Keratinocyte (primary cell): ENCODE data around the gene RAI1. TPM values are rescaled to one million over a fixed set of nuclear protein-coding genes. Genes with fewer than 3 reads are reported as not detected.
A peak's percentile ranks its signal among the peaks of the same experiment; 100 is the strongest.

Experiments used
- DNase-seq: peaks from one replicate; pipeline ENCODE4 v3.0.0-alpha.2; 2011; ENCODE audit warnings: low read depth, missing footprints, low spot score
- FAIRE-seq: peaks from 2 replicates; lab custom pipeline; 2011; peaks lifted over from hg19 to GRCh38; lab: Jason Lieb, UNC
- H2AFZ ChIP-seq: 2 replicates; pipeline ENCODE4 v1.6.0; 2012; ENCODE audit warnings: low read length, control low read depth, inconsistent platforms; ENCODE audit not compliant: control insufficient read depth
- H3K27ac ChIP-seq: 2 replicates; pipeline ENCODE4 v1.5.1; 2011; ENCODE audit warnings: low read length; ENCODE audit not compliant: control insufficient read depth, insufficient read depth
- H3K27me3 ChIP-seq: 3 replicates; pipeline ENCODE4 v1.6.0; 2011; ENCODE audit warnings: low read length; ENCODE audit not compliant: control insufficient read depth, insufficient read depth; ENCODE audit errors: extremely low read depth
- H3K36me3 ChIP-seq, 2 experiments: 2 replicates in 1 of 2; 3 replicates in 1 of 2; pipeline ENCODE4 v1.5.1; 2011; ENCODE audit warnings: low read length in 2 of 2, mild to moderate bottlenecking in 1 of 2; ENCODE audit not compliant: control insufficient read depth in 2 of 2, insufficient read depth in 2 of 2; ENCODE audit errors: extremely low read depth in 1 of 2
- H3K4me1 ChIP-seq: 3 replicates; pipeline ENCODE4 v1.5.1; 2011; ENCODE audit warnings: low read length; ENCODE audit not compliant: control insufficient read depth, insufficient read depth; ENCODE audit errors: extremely low read depth
- H3K4me2 ChIP-seq: 3 replicates; pipeline ENCODE4 v1.6.0; 2011; ENCODE audit warnings: low read depth, low read length; ENCODE audit not compliant: control insufficient read depth, insufficient read depth; ENCODE audit errors: extremely low read depth
- H3K4me3 ChIP-seq, 3 experiments: fragments of 200-600 bp in 1 of 3; sonication (generic) in 1 of 3; 2 replicates in 2 of 3; 3 replicates in 1 of 3; pipeline ENCODE4 v1.5.1; 2011 to 2016; ENCODE audit warnings: low read length in 3 of 3, mild to moderate bottlenecking in 3 of 3, control low read depth in 2 of 3, inconsistent platforms in 1 of 3, low read depth in 1 of 3, mixed read lengths in 1 of 3, mixed run types in 1 of 3, moderate library complexity in 1 of 3; ENCODE audit not compliant: control insufficient read depth in 2 of 3, insufficient read depth in 2 of 3; ENCODE audit errors: extremely low read depth in 1 of 3
- H3K79me2 ChIP-seq: 2 replicates; pipeline ENCODE4 v1.6.0; 2012; ENCODE audit warnings: low read length; ENCODE audit not compliant: control insufficient read depth, insufficient read depth
- H3K9ac ChIP-seq: 3 replicates; pipeline ENCODE4 v1.6.0; 2011; ENCODE audit warnings: low read length; ENCODE audit not compliant: control insufficient read depth, insufficient read depth; ENCODE audit errors: extremely low read depth
- H3K9me1 ChIP-seq: 3 replicates; pipeline ENCODE4 v1.6.0; 2011; ENCODE audit warnings: low read length; ENCODE audit not compliant: control insufficient read depth, insufficient read depth; ENCODE audit errors: extremely low read depth
- H3K9me3 ChIP-seq: 2 replicates; pipeline ENCODE4 v1.5.1; 2012; ENCODE audit warnings: low read depth, low read length; ENCODE audit not compliant: control insufficient read depth
- H4K20me1 ChIP-seq: 3 replicates; pipeline ENCODE4 v1.6.0; 2011; ENCODE audit warnings: low read length; ENCODE audit not compliant: control insufficient read depth, insufficient read depth; ENCODE audit errors: extremely low read depth
- CTCF ChIP-seq, 3 experiments: IDR thresholded peaks in 1 of 3; conservative IDR thresholded peaks in 1 of 3; optimal IDR thresholded peaks in 1 of 3; 2 replicates in 2 of 3; 3 replicates in 1 of 3; pipeline versions ENCODE3 to v1.5.1; 2011; ENCODE audit warnings: low read length in 3 of 3, mild to moderate bottlenecking in 3 of 3, moderate library complexity in 2 of 3, control low read depth in 1 of 3, inconsistent platforms in 1 of 3; ENCODE audit not compliant: insufficient read depth in 2 of 3; ENCODE audit errors: extremely low read depth in 1 of 3
- EZH2 ChIP-seq: IDR thresholded peaks from one replicate; pipeline ENCODE4 v1.6.1; 2012; ENCODE audit warnings: inconsistent platforms, mild to moderate bottlenecking, low read length, moderate library complexity
- dilution Hi-C: fragments of 300-500 bp; cut with MboI; formaldehyde crosslinking; loops from one replicate; pipeline ENCODE4 v1.7.0; 2020; ENCODE audit warnings: low sequenced_read_pairs; ENCODE audit not compliant: extremely low pct_ligation_motif_present
- polyA plus RNA-seq, 5 experiments: library from polyadenylated mRNA; depleted of rRNA in 3 of 5; stranded (reverse) in 3 of 5; stranded (forward) in 1 of 5; unstranded in 1 of 5; fragments of >200 nt; gene quantifications; 1 replicate in 1 of 5; 2 replicates in 3 of 5; 3 replicates in 1 of 5; pipeline versions ENCODE4 v1.2.1 to v1.2.3, GENCODE V29; 2011 to 2012; ENCODE audit warnings: missing spikeins in 2 of 5, low read depth in 1 of 5, low replicate concordance in 1 of 5

Gene RAI1
- polyA plus RNA-seq, 1 donor (not counting 4 experiments of a cell fraction or from before 2014, with no cell fraction given) = 2.6 TPM

GRCh38 chr17:17813055-17813724, 131.9 kb downstream of the RAI1 start:
- Histone ChIP-seq H2AFZ (no peak overlapping the region), H3K9me1 (no peaks in the 10 kb centered on the region), H3K27me3 (no peaks in the 10 kb centered on the region), H3K79me2 (peaks cover 3% of the 10 kb centered on the region), H3K4me3 (no peak overlapping the region), H3K4me1 (peaks cover 5% of the 10 kb centered on the region), H3K36me3 (peaks cover 38 to 43% of the 10 kb centered on the region in 2 experiments), H3K27ac (no peak overlapping the region), H3K4me2 (no peak overlapping the region), H4K20me1 (peaks cover 23% of the 10 kb centered on the region), H3K9ac (no peak overlapping the region), H3K9me3 (no peaks in the 10 kb centered on the region)
- TF ChIP-seq CTCF (optimal IDR thresholded peaks at IDR 0.05 in 1 of 3, IDR thresholded peaks at IDR 0.05 in 1 of 3, conservative IDR thresholded peaks at IDR 0.05 in 1 of 3; ENCODE audit: extremely low read depth in 1 of 3, insufficient read depth in 2 of 3, low read length in 3 of 3) = no peak
- TF ChIP-seq EZH2 = no peak
- dilution Hi-C loops = no loop called here
- FAIRE-seq (peak; percentile 48), DNase-seq (no peak)

- Histone ChIP-seq H3K79me2 (peaks cover 6% of the 10 kb centered on the region), H3K36me3 (peaks cover 43 to 46% of the 10 kb centered on the region in 2 experiments), H3K27ac (no peak overlapping the region), H3K9ac (no peak overlapping the region), H4K20me1 (peaks cover 22% of the 10 kb centered on the region), H3K27me3 (no peaks in the 10 kb centered on the region), H3K4me1 (peaks cover 5% of the 10 kb centered on the region), H3K9me1 (no peaks in the 10 kb centered on the region), H3K4me3 (no peak overlapping the region), H3K4me2 (no peak overlapping the region), H2AFZ (no peak overlapping the region), H3K9me3 (no peaks in the 10 kb centered on the region)
- FAIRE-seq (no peak), DNase-seq (no peak)
- dilution Hi-C loops = no loop called here
- no peak for TF ChIP-seq EZH2
- no peak for TF ChIP-seq CTCF (optimal IDR thresholded peaks at IDR 0.05 in 1 of 3, IDR thresholded peaks at IDR 0.05 in 1 of 3, conservative IDR thresholded peaks at IDR 0.05 in 1 of 3; ENCODE audit: extremely low read depth in 1 of 3, insufficient read depth in 2 of 3, low read length in 3 of 3)
These were observed 132.5 kb downstream of the RAI1 start for GRCh38 chr17:17813725-17814095.
